MM.1S (cell line): ENCODE data around the gene ASPN.

ENCODE experiments used
- CTCF ChIP-seq: fragments of 300-600 bp; sonication (generic); IDR thresholded peaks from 2 replicates; pipeline ENCODE4 v1.5.1; 2016; ENCODE audit warnings: antibody characterized with exemption, low read length, mixed read lengths
- EZH2 ChIP-seq: fragments of 300-600 bp; sonication (generic); optimal IDR thresholded peaks from 2 replicates; pipeline ENCODE3; 2017; ENCODE audit warnings: low read depth, mild to moderate bottlenecking, antibody characterized with exemption, low read length, mixed read lengths

GRCh38 chr9:92439921-92440750 lies 42.2 kb downstream of the ASPN start:
- no peak for TF ChIP-seq CTCF
- no peak for TF ChIP-seq EZH2
